Measurements from ENCODE around the gene TMTC2.
"Not testable (repeated sequence)": the region's sequence is repeated elsewhere in the genome, so short reads cannot be mapped to it uniquely, and the experiment has no call there.

Gene TMTC2

DNA sequence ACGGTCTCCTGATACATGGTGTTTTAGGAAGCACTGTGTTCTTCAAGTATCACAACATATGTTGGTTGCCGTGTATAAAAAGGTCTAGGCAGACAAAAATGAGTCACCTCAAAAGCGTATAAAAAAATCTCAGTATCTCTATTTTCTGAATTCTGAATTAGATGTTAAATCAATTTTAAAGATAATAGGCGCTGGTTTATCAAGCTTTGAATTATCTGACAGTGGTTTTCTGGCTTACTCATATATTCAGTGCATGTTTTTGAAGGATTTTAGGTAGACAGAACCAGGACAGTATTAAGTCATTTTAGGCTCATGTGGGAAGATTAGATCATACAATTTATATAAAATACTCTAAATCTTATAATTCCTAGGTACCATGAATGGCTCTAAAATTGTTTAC, 110.8 kb downstream of the TMTC2 start:
- no peak for DNase-seq

DNA sequence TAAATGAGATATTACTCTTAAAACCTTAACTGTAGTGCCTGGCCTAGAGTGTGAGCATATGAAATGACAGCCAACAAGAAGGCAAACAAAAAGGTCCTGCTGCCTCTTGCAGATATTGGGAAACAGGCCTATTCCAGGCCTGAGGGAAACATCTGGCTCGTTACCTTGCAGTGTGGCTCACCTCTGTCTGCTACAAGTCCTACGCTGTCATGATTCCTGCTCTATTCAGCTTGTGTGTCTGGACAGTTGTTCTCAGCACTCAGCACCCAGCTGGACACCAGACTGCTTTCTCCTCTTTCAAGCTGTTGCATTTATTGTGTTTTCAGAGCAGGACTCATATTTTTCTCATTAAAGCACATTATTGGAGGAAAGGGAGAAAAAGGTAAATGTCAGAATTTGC, 113.5 kb downstream of the TMTC2 start:
- no peak for DNase-seq

DNA sequence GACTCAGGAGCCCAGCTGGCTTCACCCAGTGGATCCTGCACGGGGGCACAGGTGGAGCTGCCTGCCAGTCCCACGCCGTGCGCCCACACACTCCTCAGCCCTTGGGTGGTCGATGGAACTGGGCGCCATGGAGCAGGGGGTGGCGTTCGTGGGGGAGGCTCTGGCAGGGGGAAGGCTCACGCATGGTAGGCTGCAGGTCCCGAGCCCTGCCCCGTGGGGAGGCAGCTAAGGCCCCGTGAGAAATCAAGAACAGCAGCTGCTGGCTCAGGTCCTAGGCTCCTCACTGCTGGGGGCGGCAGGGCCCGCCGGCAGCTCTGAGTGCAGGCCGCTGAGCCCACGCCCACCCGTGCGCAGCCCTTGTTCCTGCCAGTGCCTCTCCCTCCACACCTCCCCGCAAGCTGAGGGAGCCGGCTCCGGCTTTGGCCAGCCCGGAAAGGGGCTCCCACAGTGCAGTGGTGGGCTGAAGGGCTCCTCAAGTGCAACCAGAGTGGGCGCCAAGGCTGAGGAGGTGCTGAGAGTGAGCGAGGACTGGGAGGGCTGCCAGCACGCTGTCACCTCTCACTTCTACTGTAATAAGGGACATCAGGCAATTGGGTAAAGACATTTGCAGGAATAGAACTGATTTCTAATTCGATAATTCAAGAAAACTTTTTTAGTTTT, 115.4 kb downstream of the TMTC2 start:
- DNase-seq, result no peak

DNA sequence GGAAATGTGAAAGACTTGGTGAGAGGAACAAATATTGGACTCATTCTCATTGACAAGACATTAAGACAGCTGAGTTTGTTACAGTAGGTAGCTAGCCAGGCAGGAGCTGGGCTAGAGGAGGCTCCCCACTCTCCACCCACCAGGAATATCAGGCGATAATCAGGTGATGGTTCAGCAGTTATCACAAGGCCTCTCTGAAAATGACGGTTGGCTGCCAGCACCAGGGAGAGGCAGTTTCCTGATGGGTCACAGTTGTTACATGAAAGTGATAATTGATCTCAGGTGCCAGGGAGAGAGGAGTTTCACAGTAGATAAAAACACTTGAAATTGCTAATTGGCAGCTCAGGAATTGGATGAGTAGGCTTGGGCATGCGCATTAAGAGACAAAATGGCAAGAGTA, 116.5 kb downstream of the TMTC2 start:
- no peak for DNase-seq

- no peak for DNase-seq
These were observed 117.9 kb downstream of the TMTC2 start for GRCh38 chr12:82804601-82805000.

DNA sequence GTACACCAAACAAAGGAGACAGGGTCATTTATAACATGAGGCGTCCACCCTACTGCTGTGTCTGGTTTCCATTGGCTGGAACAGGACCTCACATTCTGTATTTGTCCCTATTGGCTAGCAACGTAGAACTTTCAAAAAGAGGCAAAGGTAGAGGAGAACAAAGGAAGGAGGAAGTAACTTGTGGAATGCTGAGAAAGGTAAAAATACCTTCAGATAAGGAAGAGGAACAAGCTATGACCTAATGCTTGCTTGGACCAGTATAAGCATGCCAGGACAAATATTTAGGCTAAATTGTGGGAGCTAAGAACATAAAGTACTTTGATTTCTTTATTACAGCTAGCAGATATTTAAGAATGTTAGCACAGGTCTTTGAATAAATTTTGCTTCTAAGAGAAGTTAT, 118.3 kb downstream of the TMTC2 start:
- not testable (repeated sequence) for DNase-seq

DNA sequence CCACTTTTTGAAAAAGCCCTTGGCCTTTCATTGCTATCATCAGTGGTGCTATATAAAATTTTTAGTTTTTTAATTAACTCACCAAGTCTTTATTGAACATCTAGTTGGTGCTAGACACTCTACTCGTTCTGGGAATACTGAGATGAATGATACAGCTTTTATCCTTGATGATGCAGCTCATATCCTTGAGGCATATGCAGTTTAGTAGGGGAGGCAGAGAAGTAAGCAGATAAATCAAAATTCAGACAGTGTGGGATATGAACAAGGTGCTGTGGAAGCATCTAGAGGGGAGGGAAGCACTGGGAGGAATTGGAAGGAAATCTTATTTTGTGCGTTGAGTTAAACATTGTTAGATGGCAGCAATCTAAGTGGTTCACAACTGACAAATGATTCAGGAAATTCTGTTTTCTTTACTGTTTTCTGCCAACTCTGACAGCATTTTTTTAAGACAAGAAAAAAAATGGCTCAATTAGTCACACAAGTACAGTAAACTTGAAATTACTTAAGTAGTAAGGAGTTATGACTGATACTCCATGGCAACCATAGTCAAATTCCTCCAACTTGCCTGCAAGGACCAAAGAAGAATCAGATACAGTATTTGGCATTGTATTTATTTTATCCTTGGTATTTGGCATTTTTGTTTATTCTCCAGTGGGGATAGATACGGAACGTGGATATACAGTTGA, 119.2 kb downstream of the TMTC2 start:
- DNase-seq, result no peak

GRCh38 chr12:82807132-82807737, 120.5 kb downstream of the TMTC2 start:
- no peak for DNase-seq

DNA sequence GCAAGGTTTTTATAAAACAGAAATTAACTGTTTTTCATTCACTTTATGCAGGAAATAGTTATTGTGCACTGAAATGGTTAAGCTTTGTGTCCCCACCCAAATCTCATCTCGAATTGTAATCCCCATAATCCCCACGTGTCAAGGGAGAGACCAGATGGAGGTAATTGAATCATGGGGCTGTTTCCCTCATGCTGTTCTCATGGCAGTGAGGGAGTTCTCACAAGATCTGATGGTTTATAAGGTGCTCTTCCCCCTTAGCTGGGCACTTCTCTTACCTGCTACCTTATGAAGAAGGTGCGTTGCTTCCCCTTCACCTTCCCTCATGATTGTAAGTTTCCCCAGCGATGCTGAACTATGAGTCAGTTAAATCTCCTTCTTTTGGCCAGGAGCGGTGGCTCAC, 123.9 kb downstream of the TMTC2 start:
- DNase-seq, result no peak

- no peak for DNase-seq
These were observed 130.7 kb downstream of the TMTC2 start for GRCh38 chr12:82817368-82817767.

- DNase-seq, result no peak
These were observed 131.7 kb downstream of the TMTC2 start for GRCh38 chr12:82818271-82819035.

GRCh38 chr12:82826505-82826904, 139.8 kb downstream of the TMTC2 start:
- DNase-seq, result no peak

GRCh38 chr12:82832096-82832495, 145.4 kb downstream of the TMTC2 start:
- DNase-seq, result no peak

DNA sequence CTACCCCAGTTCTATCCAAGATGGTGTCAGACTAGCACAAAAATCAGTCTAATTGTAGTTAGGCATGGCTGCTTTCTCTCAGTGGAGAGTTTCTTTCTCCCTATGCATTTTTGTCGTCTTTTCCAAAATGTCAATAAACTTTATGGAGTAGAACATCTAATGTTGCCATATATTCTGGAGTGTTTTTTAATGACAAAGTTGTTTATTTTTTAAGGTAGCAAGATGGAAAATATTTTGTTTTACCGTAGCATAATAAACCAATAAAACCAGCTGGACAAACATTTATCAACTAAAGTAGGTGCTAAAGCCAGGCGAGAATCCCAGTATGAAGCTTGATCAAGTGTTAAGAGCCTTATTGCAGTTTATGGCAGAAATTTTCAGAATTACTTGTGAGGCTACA, 146.3 kb downstream of the TMTC2 start:
- no peak for DNase-seq

GRCh38 chr12:82833481-82833880, 146.8 kb downstream of the TMTC2 start:
- DNase-seq, result no peak

DNA sequence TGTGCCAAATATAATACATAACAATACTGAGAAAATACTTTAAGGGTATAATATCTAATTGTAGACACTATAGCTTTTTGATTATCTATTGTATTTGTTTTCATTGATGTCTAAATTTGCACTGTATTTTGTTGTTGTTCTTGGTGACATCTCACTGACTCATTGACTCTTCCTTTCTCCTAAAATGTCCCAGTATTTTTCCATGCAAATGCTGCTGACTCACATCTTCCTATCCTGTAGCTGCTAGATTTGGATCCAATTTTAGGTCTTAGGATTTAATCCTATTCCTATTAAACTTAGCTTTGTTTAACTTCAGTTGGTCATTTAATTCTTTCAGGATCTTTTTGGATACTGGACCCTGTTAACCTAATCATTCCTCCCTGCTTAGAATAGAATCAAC, 148.5 kb downstream of the TMTC2 start:
- no peak for DNase-seq

- no peak for DNase-seq
These were observed 151.4 kb downstream of the TMTC2 start for GRCh38 chr12:82838131-82838551.

DNA sequence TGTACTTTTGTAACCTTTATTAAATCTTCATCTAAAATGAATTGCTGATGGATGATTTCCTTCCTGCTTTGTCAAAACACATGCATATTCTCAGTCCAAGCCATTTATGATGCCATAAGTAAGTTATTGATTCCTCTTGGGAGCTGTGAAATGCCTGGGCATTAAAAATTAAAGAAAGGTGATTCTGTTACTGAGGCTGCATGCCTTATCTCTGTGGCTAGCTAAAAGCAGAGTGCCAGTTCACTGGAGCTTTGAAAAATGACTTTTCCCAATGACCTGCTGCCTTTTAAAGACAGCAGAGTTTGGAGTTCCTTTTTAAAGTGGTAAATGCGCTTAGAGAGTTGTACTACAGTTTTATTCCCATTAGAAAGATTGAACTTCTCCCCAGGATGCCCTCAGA, 152.1 kb downstream of the TMTC2 start:
- no peak for DNase-seq

GRCh38 chr12:82839796-82840195, 153.1 kb downstream of the TMTC2 start:
- DNase-seq, result no peak

DNA sequence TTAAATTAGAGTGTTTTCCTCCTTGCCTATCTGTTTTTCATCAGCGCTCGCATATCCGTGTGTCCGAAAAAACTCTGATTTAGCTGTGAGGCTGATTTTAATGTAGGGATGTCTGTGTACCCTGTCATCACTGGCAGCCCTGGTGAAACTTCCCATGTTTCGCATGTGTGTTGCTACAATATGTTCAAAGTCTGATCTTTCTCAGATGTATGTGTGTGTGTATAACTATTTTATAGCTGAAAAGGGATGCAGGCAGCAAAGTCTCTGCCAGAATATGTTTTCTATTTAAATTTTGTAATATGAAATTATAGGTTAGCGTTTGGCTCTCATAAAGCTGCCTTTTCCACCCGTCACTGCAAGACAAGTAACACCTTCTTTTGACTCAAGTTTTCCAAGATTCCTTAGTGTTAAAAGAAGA, 154.8 kb downstream of the TMTC2 start:
- no peak for DNase-seq

DNA sequence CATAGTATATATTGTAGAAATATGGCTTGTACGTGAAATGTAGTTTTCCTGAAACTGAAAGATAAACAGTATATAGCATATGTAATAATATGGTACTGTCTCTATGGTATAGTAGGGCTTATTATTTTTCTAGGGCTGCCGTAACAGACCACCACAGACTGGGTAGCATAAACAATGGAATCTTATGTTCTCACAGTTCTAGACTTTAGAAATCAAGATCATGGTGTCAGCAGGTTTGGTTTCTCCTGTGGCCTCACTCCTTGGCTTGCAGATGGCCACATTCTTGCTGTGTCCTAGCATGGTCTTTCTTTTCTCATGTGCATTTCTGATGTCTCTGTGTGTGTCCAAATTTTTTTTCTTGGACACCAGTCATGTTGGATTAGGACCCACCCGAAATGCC, 155.8 kb downstream of the TMTC2 start:
- no peak for DNase-seq

DNA sequence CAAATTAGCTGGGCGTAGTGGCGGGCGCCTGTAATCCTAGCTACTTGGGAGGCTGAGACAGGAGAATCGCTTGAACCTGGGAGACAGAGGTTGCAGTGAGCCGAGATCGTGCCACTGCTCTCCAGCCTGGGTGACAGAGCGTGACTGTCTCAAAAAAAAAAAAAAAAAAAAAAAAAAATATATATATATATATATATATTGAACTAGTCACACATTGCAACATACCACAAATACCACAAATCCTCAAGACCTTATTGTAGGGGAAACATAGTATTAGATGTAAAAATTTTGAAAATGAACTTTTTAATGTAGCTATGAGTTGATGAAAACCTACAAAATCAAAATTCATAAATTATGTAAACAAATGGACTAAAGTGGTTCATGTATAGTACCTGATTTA, 158.4 kb downstream of the TMTC2 start:
- DNase-seq, result not testable (repeated sequence)

- no peak for DNase-seq
These were observed 162.1 kb downstream of the TMTC2 start for GRCh38 chr12:82848845-82849244.

DNA sequence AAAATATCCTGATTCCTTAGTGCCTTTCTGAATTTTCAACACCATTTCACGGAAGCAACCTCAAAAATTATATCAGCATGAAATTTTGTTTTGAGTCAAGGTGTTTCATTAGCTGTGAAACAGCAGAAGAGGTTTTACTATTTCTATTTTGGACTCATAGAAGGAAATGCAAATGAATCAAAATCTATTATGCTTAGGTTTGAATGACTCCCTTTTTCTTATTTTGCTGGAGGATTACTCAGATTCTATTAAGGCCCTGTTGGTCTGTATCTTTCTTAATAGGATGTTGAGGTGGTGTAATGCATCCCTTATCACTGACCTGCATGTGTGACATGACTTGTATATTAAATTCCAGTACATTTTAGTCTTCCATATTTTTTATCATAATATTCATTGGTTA, 165.8 kb downstream of the TMTC2 start:
- no peak for DNase-seq
